ENCODE measurements around the gene SOX15.

SOX15 gene

GRCh38 chr17:7556627-7557026 lies 33.3 kb downstream of the SOX15 start:
- no peak for DNase-seq

- DNase-seq = no peak
These were observed 34.5 kb downstream of the SOX15 start for GRCh38 chr17:7555320-7555948.

DNA sequence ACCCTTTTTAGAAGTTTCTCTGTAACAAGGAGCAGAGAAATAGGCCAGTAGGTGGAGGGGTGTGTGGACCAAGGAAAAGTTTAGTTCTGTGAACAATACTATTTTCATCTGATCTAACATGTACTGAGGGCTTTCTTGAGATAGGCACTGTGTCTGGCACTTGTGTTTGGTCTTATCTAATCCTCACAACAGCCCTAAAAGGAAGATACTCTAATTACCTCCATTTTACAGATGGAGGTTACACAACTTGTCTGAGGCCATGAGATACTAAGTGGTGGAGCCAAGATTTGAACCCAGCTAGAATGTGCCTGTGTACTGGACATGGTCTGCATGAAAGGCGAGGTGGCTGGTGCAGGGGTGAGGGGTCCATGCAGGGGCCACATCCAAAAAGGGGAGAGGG lies 36.5 kb downstream of the SOX15 start:
- no peak for DNase-seq

DNA sequence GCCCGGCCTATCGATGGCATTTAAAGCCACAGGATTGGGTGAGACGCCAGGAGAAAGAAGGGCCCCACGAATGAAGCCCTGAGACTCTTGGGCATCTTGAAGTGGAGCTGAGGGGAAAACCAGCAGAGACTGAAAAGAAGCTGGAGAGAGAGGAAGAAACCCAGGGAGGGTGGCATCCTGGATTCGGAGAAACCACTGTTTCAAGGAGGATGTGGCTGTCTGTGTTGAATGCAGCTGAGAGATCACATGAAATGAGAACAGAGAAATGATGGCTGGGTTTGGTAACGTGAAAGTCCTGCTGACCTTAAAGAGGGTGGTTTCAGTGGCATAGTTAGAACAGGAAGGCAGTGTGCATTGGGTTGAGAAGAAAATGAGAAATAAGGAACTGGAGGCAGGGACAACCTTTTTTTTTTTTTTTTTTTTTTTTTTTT lies 37.3 kb downstream of the SOX15 start:
- no peak for DNase-seq

- no peak for DNase-seq
These were observed 38.5 kb downstream of the SOX15 start for GRCh38 chr17:7551396-7551795.

- DNase-seq = no peak
These were observed 39.5 kb downstream of the SOX15 start for GRCh38 chr17:7550344-7550743.

- peak in 1 of 2 donors; percentile 27 for DNase-seq
These were observed 40.4 kb downstream of the SOX15 start for GRCh38 chr17:7549401-7550055.

DNA sequence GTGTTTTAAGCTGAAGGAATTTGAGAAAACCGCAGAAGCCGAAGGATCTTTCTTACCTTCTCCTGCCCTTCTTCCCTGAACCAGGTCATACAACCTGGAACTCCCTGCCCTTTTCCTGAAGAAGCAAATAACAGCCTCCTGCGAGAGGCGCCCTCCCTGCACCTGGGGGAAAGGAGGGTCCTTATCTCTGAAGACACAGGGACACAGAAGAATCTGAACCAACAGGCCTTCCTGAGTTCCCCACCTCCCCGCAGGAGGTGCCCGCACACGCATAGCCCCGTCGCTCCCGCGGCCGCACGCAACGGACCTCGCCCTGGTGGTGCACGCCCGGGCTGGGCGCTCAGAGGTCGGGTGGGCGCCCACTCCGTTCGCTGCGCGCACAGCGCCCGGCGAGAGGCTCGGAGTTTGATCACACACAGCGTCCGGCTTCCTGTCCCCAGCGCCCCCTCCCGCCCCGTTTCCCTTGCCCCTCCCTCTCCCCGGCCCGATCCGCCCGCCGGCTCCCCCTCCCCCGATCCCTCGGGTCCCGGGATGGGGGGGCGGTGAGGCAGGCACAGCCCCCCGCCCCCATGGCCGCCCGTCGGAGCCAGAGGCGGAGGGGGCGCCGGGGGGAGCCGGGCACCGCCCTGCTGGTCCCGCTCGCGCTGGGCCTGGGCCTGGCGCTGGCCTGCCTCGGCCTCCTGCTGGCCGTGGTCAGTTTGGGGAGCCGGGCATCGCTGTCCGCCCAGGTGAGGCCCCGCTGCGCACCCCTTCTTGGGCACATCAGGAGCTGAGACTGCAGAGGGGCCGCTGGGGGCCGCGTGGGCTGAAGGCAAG lies 41.1 kb downstream of the SOX15 start, which contains the start of gene TNFSF12:
Gene TNFSF12 (plus strand): TSS at position 474 of the 816 bp plus-strand sequence. CDS start 96 bp downstream, at position 570.
- peak in 1 of 2 donors; percentile 44 for DNase-seq

DNA sequence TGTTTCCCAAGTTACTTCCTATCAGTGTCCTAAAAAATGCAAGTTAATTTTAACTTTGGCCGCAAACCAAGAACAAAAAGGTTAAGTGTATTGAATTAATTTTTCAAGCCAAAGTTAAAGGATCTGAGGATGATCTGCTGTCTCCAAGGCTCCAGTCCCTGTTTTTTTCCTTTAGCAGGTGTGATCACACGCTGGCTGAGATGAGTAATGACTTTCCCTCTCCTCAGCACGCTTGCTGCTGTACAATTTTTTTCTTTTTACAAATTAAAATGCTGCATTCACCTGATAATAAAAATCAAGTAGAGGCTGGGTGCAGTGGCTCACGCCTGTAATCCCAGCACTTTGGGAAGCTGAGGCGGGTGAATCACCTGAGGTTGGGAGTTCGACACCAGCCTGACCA lies 45.0 kb downstream of the SOX15 start:
- no peak for DNase-seq

GRCh38 chr17:7541074-7541621 lies 48.7 kb downstream of the SOX15 start:
- DNase-seq = no peak

- no peak for DNase-seq
These were observed 50.9 kb downstream of the SOX15 start for GRCh38 chr17:7538891-7539545.
